Measurements from ENCODE around the gene KIAA1586.

The KIAA1586 gene

GRCh38 chr6:57024321-57024720 is 22.2 kb upstream of the KIAA1586 start:
- H3K4me1 ChIP-seq (ENCODE audit: control insufficient read depth in 1 of 2, insufficient read depth in 2 of 2, low read length in 2 of 2), result peaks cover 5% of the 10 kb centered on the region in 2 experiments
- H3K9ac ChIP-seq (ENCODE audit: low read length), result no peak overlapping the region
- no peak overlapping the region for H2BK5ac ChIP-seq (ENCODE audit: low read depth, low read length, poor library complexity)
- no peak overlapping the region for H3K4me3 ChIP-seq (ENCODE audit: low read depth, low read length)
- H3K4me2 ChIP-seq (ENCODE audit: low read length), result no peak overlapping the region
- H3K18ac ChIP-seq (ENCODE audit: low read length), result no peak overlapping the region
- no peaks in the 10 kb centered on the region for H3K27me3 ChIP-seq (ENCODE audit: insufficient read depth, low read length)
- no peak overlapping the region for H4K8ac ChIP-seq (ENCODE audit: low read depth, low read length)
- WGBS (ENCODE audit: extremely low coverage, insufficient coverage, insufficient read length), result no CpG with 5 or more reads among the region's 2 CpGs
- no peak overlapping the region for H3K23ac ChIP-seq (ENCODE audit: low read length)
- H2AFZ ChIP-seq (ENCODE audit: insufficient read depth, low read length, poor library complexity), result no peak overlapping the region
- H3K79me1 ChIP-seq (ENCODE audit: low read length), result peaks cover 7% of the 10 kb centered on the region
- H3K9me3 ChIP-seq (ENCODE audit: insufficient read depth, low read depth, low read length), result no peaks in the 10 kb centered on the region
- no peak overlapping the region for H4K91ac ChIP-seq (ENCODE audit: low read depth, low read length)
- no peak overlapping the region for H4K12ac ChIP-seq (ENCODE audit: low read depth, low read length)
- no peak overlapping the region for H3K27ac ChIP-seq (ENCODE audit: low read depth, low read length)
- no peak overlapping the region for H2AK5ac ChIP-seq (ENCODE audit: low read length)
- H3K79me2 ChIP-seq (ENCODE audit: control insufficient read depth, insufficient read depth, low read length, poor library complexity), result no peaks in the 10 kb centered on the region
- DNase-seq, result no peak
- H2BK120ac ChIP-seq (ENCODE audit: insufficient read depth, low read length, poor library complexity), result no peak overlapping the region
- no peak overlapping the region for H3K14ac ChIP-seq (ENCODE audit: low read length)
- no peak overlapping the region for H3K4ac ChIP-seq (ENCODE audit: low read depth, low read length)
- H2BK12ac ChIP-seq (ENCODE audit: low read length), result no peak overlapping the region
- H3K36me3 ChIP-seq (ENCODE audit: control insufficient read depth in 1 of 2, insufficient read depth in 2 of 2, low read length in 2 of 2), result no peaks in the 10 kb centered on the region

DNA sequence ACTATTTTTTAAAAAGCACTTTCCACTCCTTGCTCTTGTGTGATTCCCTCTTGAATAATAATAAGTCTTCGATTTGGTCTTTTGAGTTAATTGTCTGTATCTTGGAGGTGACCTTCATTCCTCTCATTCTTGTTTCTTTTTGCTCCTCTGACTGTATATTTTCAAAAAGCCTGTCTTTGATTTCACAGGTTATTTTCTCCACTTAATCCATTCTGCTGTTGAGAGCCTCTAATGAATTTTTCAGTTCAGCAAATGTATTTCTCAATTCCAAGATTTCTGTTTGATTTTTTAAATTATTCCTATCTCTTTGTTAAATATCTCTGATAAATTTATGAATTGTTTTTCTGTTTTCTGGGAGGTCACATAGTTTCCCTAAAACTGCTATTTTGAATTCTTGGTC is 21.7 kb upstream of the KIAA1586 start:
- Histone ChIP-seq H4K12ac (ENCODE audit: low read depth, low read length) (no peak overlapping the region), H3K79me2 (ENCODE audit: control insufficient read depth, insufficient read depth, low read length, poor library complexity) (no peaks in the 10 kb centered on the region), H2BK5ac (ENCODE audit: low read depth, low read length, poor library complexity) (no peak overlapping the region), H4K91ac (ENCODE audit: low read depth, low read length) (no peak overlapping the region), H3K36me3 (ENCODE audit: control insufficient read depth in 1 of 2, insufficient read depth in 2 of 2, low read length in 2 of 2) (no peaks in the 10 kb centered on the region), H2AFZ (ENCODE audit: insufficient read depth, low read length, poor library complexity) (no peak overlapping the region), H4K8ac (ENCODE audit: low read depth, low read length) (no peak overlapping the region), H3K27ac (ENCODE audit: low read depth, low read length) (no peak overlapping the region), H3K23ac (ENCODE audit: low read length) (no peak overlapping the region), H2BK120ac (ENCODE audit: insufficient read depth, low read length, poor library complexity) (no peak overlapping the region), H3K4me2 (ENCODE audit: low read length) (no peak overlapping the region), H3K18ac (ENCODE audit: low read length) (no peak overlapping the region), H3K27me3 (ENCODE audit: insufficient read depth, low read length) (no peaks in the 10 kb centered on the region), H3K79me1 (ENCODE audit: low read length) (peaks cover 10% of the 10 kb centered on the region), H2BK12ac (ENCODE audit: low read length) (no peak overlapping the region), H3K14ac (ENCODE audit: low read length) (no peak overlapping the region), H3K4me1 (ENCODE audit: control insufficient read depth in 1 of 2, insufficient read depth in 2 of 2, low read length in 2 of 2) (peaks cover 5 to 6% of the 10 kb centered on the region in 2 experiments), H2AK5ac (ENCODE audit: low read length) (no peak overlapping the region), H3K4ac (ENCODE audit: low read depth, low read length) (no peak overlapping the region), H3K9ac (ENCODE audit: low read length) (no peak overlapping the region), H3K4me3 (ENCODE audit: low read depth, low read length) (no peak overlapping the region), H3K9me3 (ENCODE audit: insufficient read depth, low read depth, low read length) (no peaks in the 10 kb centered on the region)
- DNase-seq, result no peak
- no CpG with 5 or more reads among the region's 1 CpG for WGBS (ENCODE audit: extremely low coverage, insufficient coverage, insufficient read length)

- DNase-seq, result no peak
- H3K36me3 ChIP-seq (ENCODE audit: control insufficient read depth in 1 of 2, insufficient read depth in 2 of 2, low read length in 2 of 2), result no peaks in the 10 kb centered on the region
- H4K12ac ChIP-seq (ENCODE audit: low read depth, low read length), result no peak overlapping the region
- H2BK5ac ChIP-seq (ENCODE audit: low read depth, low read length, poor library complexity), result no peak overlapping the region
- H3K23ac ChIP-seq (ENCODE audit: low read length), result no peak overlapping the region
- no peak overlapping the region for H3K18ac ChIP-seq (ENCODE audit: low read length)
- H3K14ac ChIP-seq (ENCODE audit: low read length), result no peak overlapping the region
- H2AK5ac ChIP-seq (ENCODE audit: low read length), result no peak overlapping the region
- no peak overlapping the region for H2BK12ac ChIP-seq (ENCODE audit: low read length)
- H3K4ac ChIP-seq (ENCODE audit: low read depth, low read length), result no peak overlapping the region
- no peak overlapping the region for H3K9ac ChIP-seq (ENCODE audit: low read length)
- H3K4me1 ChIP-seq (ENCODE audit: control insufficient read depth in 1 of 2, insufficient read depth in 2 of 2, low read length in 2 of 2), result peaks cover 8 to 10% of the 10 kb centered on the region in 2 experiments
- H3K4me3 ChIP-seq (ENCODE audit: low read depth, low read length), result no peak overlapping the region
- H3K27ac ChIP-seq (ENCODE audit: low read depth, low read length), result no peak overlapping the region
- no peak overlapping the region for H4K91ac ChIP-seq (ENCODE audit: low read depth, low read length)
- H3K79me2 ChIP-seq (ENCODE audit: control insufficient read depth, insufficient read depth, low read length, poor library complexity), result no peaks in the 10 kb centered on the region
- H3K4me2 ChIP-seq (ENCODE audit: low read length), result no peak overlapping the region
- no peak overlapping the region for H2AFZ ChIP-seq (ENCODE audit: insufficient read depth, low read length, poor library complexity)
- WGBS (ENCODE audit: extremely low coverage, insufficient coverage, insufficient read length), result no CpG with 5 or more reads among the region's 1 CpG
- H3K79me1 ChIP-seq (ENCODE audit: low read length), result peaks cover 15% of the 10 kb centered on the region
- H3K9me3 ChIP-seq (ENCODE audit: insufficient read depth, low read depth, low read length), result no peaks in the 10 kb centered on the region
- H4K8ac ChIP-seq (ENCODE audit: low read depth, low read length), result no peak overlapping the region
- no peaks in the 10 kb centered on the region for H3K27me3 ChIP-seq (ENCODE audit: insufficient read depth, low read length)
- H2BK120ac ChIP-seq (ENCODE audit: insufficient read depth, low read length, poor library complexity), result no peak overlapping the region
Measured at GRCh38 chr6:57026001-57026400, 20.5 kb upstream of the KIAA1586 start.

DNA sequence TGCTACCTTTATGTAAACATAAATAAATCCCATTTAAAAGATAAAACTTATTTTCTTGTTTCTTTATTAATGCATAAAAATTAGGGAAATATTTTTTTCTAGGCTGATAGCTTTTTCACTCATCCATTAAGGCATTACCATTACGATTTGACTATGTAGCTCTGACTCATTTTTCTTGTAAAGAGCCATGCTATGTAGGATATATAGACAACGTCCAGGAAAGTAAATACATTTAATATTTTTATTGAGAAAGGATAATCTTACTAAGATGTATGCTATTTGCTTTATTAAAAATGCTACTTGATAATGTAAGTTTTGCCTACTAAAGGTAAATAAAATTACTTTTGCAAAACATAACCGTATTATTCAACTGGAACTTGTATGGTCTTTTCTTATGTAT is 19.2 kb upstream of the KIAA1586 start:
- H3K79me2 ChIP-seq (ENCODE audit: control insufficient read depth, insufficient read depth, low read length, poor library complexity), result no peaks in the 10 kb centered on the region
- no peak overlapping the region for H2AFZ ChIP-seq (ENCODE audit: insufficient read depth, low read length, poor library complexity)
- WGBS (ENCODE audit: extremely low coverage, insufficient coverage, insufficient read length), result no CpG with 5 or more reads among the region's 3 CpGs
- H3K79me1 ChIP-seq (ENCODE audit: low read length), result peaks cover 15% of the 10 kb centered on the region
- no peak overlapping the region for H3K18ac ChIP-seq (ENCODE audit: low read length)
- no peak overlapping the region for H4K91ac ChIP-seq (ENCODE audit: low read depth, low read length)
- no peak overlapping the region for H3K4me3 ChIP-seq (ENCODE audit: low read depth, low read length)
- no peak overlapping the region for H3K9ac ChIP-seq (ENCODE audit: low read length)
- H3K27ac ChIP-seq (ENCODE audit: low read depth, low read length), result no peak overlapping the region
- H3K36me3 ChIP-seq (ENCODE audit: control insufficient read depth in 1 of 2, insufficient read depth in 2 of 2, low read length in 2 of 2), result no peaks in the 10 kb centered on the region
- no peak overlapping the region for H4K8ac ChIP-seq (ENCODE audit: low read depth, low read length)
- H3K4me1 ChIP-seq (ENCODE audit: control insufficient read depth in 1 of 2, insufficient read depth in 2 of 2, low read length in 2 of 2), result peaks cover 8 to 10% of the 10 kb centered on the region in 2 experiments
- H4K12ac ChIP-seq (ENCODE audit: low read depth, low read length), result no peak overlapping the region
- H2BK12ac ChIP-seq (ENCODE audit: low read length), result no peak overlapping the region
- H2BK120ac ChIP-seq (ENCODE audit: insufficient read depth, low read length, poor library complexity), result no peak overlapping the region
- H3K9me3 ChIP-seq (ENCODE audit: insufficient read depth, low read depth, low read length), result no peaks in the 10 kb centered on the region
- no peak overlapping the region for H3K4ac ChIP-seq (ENCODE audit: low read depth, low read length)
- no peaks in the 10 kb centered on the region for H3K27me3 ChIP-seq (ENCODE audit: insufficient read depth, low read length)
- no peak overlapping the region for H3K14ac ChIP-seq (ENCODE audit: low read length)
- no peak overlapping the region for H2BK5ac ChIP-seq (ENCODE audit: low read depth, low read length, poor library complexity)
- no peak for DNase-seq
- H3K4me2 ChIP-seq (ENCODE audit: low read length), result no peak overlapping the region
- no peak overlapping the region for H3K23ac ChIP-seq (ENCODE audit: low read length)
- H2AK5ac ChIP-seq (ENCODE audit: low read length), result no peak overlapping the region

Measured in trophoblast cell (in vitro differentiated cells and primary cell).